HL-60 (cell line): ENCODE data around the gene RHOJ.

Experiments
- CTCF ChIP-seq: IDR thresholded peaks from one replicate; pipeline ENCODE4 v1.5.1; 2011; ENCODE audit warnings: low read length, control low read depth, inconsistent platforms; ENCODE audit not compliant: insufficient read depth
- GABPA ChIP-seq: IDR thresholded peaks from 2 replicates; pipeline ENCODE4 v1.6.1; 2012; ENCODE audit warnings: low read depth
- POLR2AphosphoS5 ChIP-seq: IDR thresholded peaks from 2 replicates; pipeline ENCODE4 v1.6.1; 2012; ENCODE audit warnings: low read depth
- REST ChIP-seq: IDR thresholded peaks from 2 replicates; pipeline ENCODE4 v1.6.1; 2012; ENCODE audit warnings: low read depth; ENCODE audit not compliant: insufficient replicate concordance
- SPI1 ChIP-seq: IDR thresholded peaks from 2 replicates; pipeline ENCODE4 v1.6.1; 2012; ENCODE audit warnings: low read depth, mild to moderate bottlenecking, borderline replicate concordance

GRCh38 chr14:63273717-63274655 lies 69.7 kb downstream of the RHOJ start:
- TF ChIP-seq CTCF = no peak
- TF ChIP-seq POLR2AphosphoS5 = no peak
- TF ChIP-seq REST = no peak
- no peak for TF ChIP-seq GABPA
- TF ChIP-seq SPI1 = no peak
